ENCODE measurements around the gene TNFAIP2.

- TF ChIP-seq RAD21 (IDR thresholded peaks at IDR 0.05; ENCODE audit: low read length) (no peak), CTCF (conservative IDR thresholded peaks at IDR 0.05; ENCODE audit: low read depth, low read length) (no peak), USF2 (IDR thresholded peaks at IDR 0.05; ENCODE audit: low read depth, low read length) (no peak), RCOR1 (IDR thresholded peaks at IDR 0.05; ENCODE audit: insufficient replicate concordance, low read length) (no peak), CEBPB (IDR thresholded peaks at IDR 0.05; ENCODE audit: low read depth, low read length) (no peak)
Observed at GRCh38 chr14:103102689-103103260, 20.5 kb upstream of the TNFAIP2 start.

Measured in IMR-90 (cell line).